Psoas muscle (tissue), 8 donors: ENCODE results near the gene KRTAP13-3. TPM values are rescaled to one million over a fixed set of nuclear protein-coding genes. Genes with fewer than 3 reads are reported as not detected.

ENCODE experiments used
- ATAC-seq, 4 donors: fragments of 200-7000 bp; cut with Tn5 transposase; one replicate each; pipeline ENCODE4 v1.9.1; 2020; ENCODE audit warnings: moderate library complexity in 3 of 4, mild to moderate bottlenecking in 2 of 4
- DNase-seq, 2 donors: peaks; one replicate each; pipeline ENCODE4 v3.0.0-alpha.2; 2020
- H3K27ac ChIP-seq: fragments of 200-600 bp; one replicate; pipeline ENCODE4 v1.8.0; 2022
- H3K27me3 ChIP-seq, 3 donors: fragments of 200-600 bp in 1 of 3; one replicate each; pipeline versions ENCODE4 v1.6.1 to v1.8.0; 2013 to 2022; ENCODE audit warnings: low read length in 2 of 3, mild to moderate bottlenecking in 2 of 3, moderate library complexity in 1 of 3; ENCODE audit not compliant: insufficient read depth in 3 of 3
- H3K36me3 ChIP-seq, 2 donors: fragments of 200-600 bp in 1 of 2; one replicate each; pipeline versions ENCODE4 v1.6.1 to v1.8.0; 2013 to 2022; ENCODE audit warnings: low read depth in 1 of 2, mild to moderate bottlenecking in 1 of 2, moderate library complexity in 1 of 2; ENCODE audit not compliant: insufficient read depth in 1 of 2
- H3K4me1 ChIP-seq: fragments of 200-600 bp; one replicate; pipeline ENCODE4 v1.8.0; 2022
- H3K4me3 ChIP-seq: fragments of 200-600 bp; one replicate; pipeline ENCODE4 v1.8.0; 2022; ENCODE audit warnings: mild to moderate bottlenecking
- H3K9me3 ChIP-seq: fragments of 200-600 bp; one replicate; pipeline ENCODE4 v1.8.0; 2022
- CTCF ChIP-seq: fragments of 200-600 bp; IDR thresholded peaks from one replicate; pipeline ENCODE4 v1.8.0; 2022; ENCODE audit warnings: antibody characterized with exemption
- WGBS, 3 donors: extraction: QIAGEN DNeasy Blood & Tissue Kit; methylation state at CpG; one replicate each; pipeline versions ENCODE4 v1.1.6 to v1.1.7; 2013; 5-methylcytosine and 5-hydroxymethylcytosine counted together
- intact Hi-C, 2 donors: fragments of 100-400 bp; cut with DNase I; formaldehyde crosslinking; loops; one replicate each; pipeline versions ENCODE4 v1.11.0 to v1.14.2; 2022
- polyA plus RNA-seq, 3 donors: library from polyadenylated mRNA; stranded (reverse); fragments of 200-250 nt; gene quantifications; one replicate each; pipeline ENCODE4 v1.2.3, GENCODE V29; 2013
- total RNA-seq, 4 donors: library from RNA; stranded (reverse); fragmentation: NEBNext Ultra II Directional in 2 of 4; extraction: Animal tissue kit (Norgen Biotek cat#: 25700) in 2 of 4; gene quantifications; one replicate each; pipeline versions ENCODE4 v1.2.1 to v1.2.4, GENCODE V29; 2021 to 2023
- donor health status: healthy with polysubstance abuse.
- donor health status: DM: no; HTN: no; CAD: no; lungs with moderate emphysema.
- donor health status: Bipolar disorder and iron deficiency.
- donor health status: healthy.
- donor health status: DM: yes; HTN: yes; CAD: no.
- donor health status: DM: no; HTN: no; CAD: no.
- donor health status: DM: no; HTN: no; CAD: no.
- donor health status: DM: yes; HTN: yes; CAD: no.

KRTAP13-3 gene
- total and polyA plus RNA-seq, 7 donors = not detected

GRCh38 chr21:30447056-30447455, 21.3 kb upstream of the KRTAP13-3 start:
- 9 to 11% (median 10%) methylated on average over 4 of the region's 4 CpGs for WGBS, 3 donors
- DNase-seq (no peak), ATAC-seq (no peak)
- TF ChIP-seq CTCF = no peak
- Histone ChIP-seq H3K4me3 (no peak overlapping the region), H3K27ac (no peak overlapping the region), H3K36me3 (no peaks in the 10 kb centered on the region), H3K4me1 (no peaks in the 10 kb centered on the region), H3K27me3 (no peaks in the 10 kb centered on the region), H3K9me3 (no peaks in the 10 kb centered on the region)
- intact Hi-C loops = loop anchor here in 1 of 2 donors (10.0 kb wide), 1 partner anchor 288 kb away; no protein-coding TSS in a partner anchor

DNA sequence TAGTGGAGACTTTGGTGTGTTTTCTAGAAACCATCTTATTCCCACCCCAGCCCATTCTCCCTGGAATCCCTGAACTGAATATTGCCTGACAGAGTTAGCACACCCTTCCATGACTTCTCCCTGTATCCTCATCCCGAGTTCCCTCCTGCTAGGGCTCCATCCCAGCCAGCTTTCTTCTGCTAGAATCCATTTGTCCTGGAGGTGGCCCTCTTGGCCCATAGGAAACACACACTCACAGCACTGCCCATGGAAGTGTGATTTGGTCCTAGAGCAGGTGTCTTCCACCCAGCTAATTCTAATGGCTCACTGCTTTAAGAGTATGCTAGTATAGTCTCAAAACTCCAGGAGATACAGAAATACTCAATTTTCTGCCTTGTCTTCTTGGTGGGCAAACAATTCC, 18.5 kb upstream of the KRTAP13-3 start:
- DNase-seq (no peak), ATAC-seq (peak in 2 of 4 donors; percentile 51 to 66)
- Histone ChIP-seq H3K36me3 (no peaks in the 10 kb centered on the region), H3K4me1 (no peaks in the 10 kb centered on the region), H3K27me3 (no peaks in the 10 kb centered on the region), H3K27ac (no peak overlapping the region), H3K9me3 (no peaks in the 10 kb centered on the region), H3K4me3 (no peak overlapping the region)
- WGBS, 3 donors = 32 to 54% (median 37%) methylated on average over 1 of the region's 1 CpG
- intact Hi-C loops = loop anchor here in 1 of 2 donors (10.0 kb wide), 1 partner anchor 291 kb away; no protein-coding TSS in a partner anchor
- no peak for TF ChIP-seq CTCF

DNA sequence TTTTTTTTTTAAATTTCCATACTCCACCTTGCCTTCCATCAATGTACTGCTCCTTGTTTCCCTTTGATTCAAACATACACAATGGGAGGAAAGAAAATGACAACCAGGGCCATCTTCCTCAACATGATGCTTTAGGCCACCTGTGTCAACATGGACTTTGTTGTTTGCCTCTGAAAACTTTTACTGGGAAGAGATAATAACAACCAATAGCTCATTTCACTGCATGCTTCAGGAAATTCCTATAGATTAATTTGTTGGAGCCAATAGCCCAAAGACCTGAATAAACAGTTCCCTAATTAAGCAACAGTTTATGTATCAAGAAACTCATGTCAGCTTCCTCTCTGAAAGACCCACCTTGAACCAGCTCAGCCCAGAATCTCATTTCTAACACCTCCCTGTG, 17.5 kb upstream of the KRTAP13-3 start:
- Histone ChIP-seq H3K27ac (no peak overlapping the region), H3K36me3 (no peaks in the 10 kb centered on the region), H3K9me3 (no peaks in the 10 kb centered on the region), H3K4me1 (no peaks in the 10 kb centered on the region), H3K4me3 (no peak overlapping the region), H3K27me3 (no peaks in the 10 kb centered on the region)
- ATAC-seq (no peak), DNase-seq (no peak)
- intact Hi-C loops = loop anchor here in 1 of 2 donors (10.0 kb wide), 1 partner anchor 292 kb away; no protein-coding TSS in a partner anchor
- TF ChIP-seq CTCF = no peak

DNA sequence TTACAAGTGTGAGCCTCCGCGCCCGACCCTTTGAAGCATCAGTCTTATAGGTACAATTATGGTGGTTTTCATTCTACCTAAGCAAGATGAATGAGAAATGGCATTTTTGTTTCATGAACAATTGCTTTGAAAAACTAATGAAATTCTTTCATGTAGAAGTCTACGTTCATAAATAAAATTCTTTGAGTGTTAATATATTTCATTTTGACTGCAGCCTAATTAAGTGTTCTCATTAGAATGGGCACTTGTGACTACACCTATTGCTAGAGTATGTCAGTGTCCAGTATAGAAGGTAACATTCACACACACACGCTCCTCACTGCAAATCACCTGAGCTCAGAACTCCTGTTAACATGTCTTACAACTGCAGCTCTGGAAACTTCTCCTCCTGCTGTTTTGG, 14.2 kb upstream of the KRTAP13-3 start, which contains the start of gene KRTAP15-1:
KRTAP15-1 (plus strand) TSS at position 301 of the 400 bp plus-strand sequence; CDS start at position 354, 53 bp downstream.
- DNase-seq (no peak), ATAC-seq (no peak)
- Histone ChIP-seq H3K36me3 (no peaks in the 10 kb centered on the region), H3K4me1 (no peaks in the 10 kb centered on the region), H3K9me3 (no peaks in the 10 kb centered on the region), H3K27ac (no peak within 1 kb of the TSS), H3K4me3 (no peak within 1 kb of the TSS), H3K27me3 (no peaks in the 10 kb centered on the region)
- no peak for TF ChIP-seq CTCF
- WGBS, 3 donors = 91 to 93% (median 92%) methylated on average over 5 of the region's 5 CpGs
- intact Hi-C loops = loop anchor here in 1 of 2 donors (10.0 kb wide), 1 partner anchor 295 kb away; no protein-coding TSS in a partner anchor

- WGBS, 3 donors = 81 to 89% (median 83%) methylated on average over 3 of the region's 3 CpGs
- intact Hi-C loops = no loop called here
- DNase-seq (no peak), ATAC-seq (no peak)
- H3K9me3 ChIP-seq = no peaks in the 10 kb centered on the region
- H3K27me3 ChIP-seq = no peaks in the 10 kb centered on the region
- no peaks in the 10 kb centered on the region for H3K4me1 ChIP-seq
- no peak for TF ChIP-seq CTCF
- no peak overlapping the region for H3K4me3 ChIP-seq
- no peak overlapping the region for H3K27ac ChIP-seq
- no peaks in the 10 kb centered on the region for H3K36me3 ChIP-seq
Observed at GRCh38 chr21:30437010-30437565, 11.4 kb upstream of the KRTAP13-3 start.
